Osteoblast (primary cell): Measurements from ENCODE around the gene EHD4. TPM values are rescaled to one million over a fixed set of nuclear protein-coding genes. Genes with fewer than 3 reads are reported as not detected.

ENCODE experiments used
- DNase-seq: peaks from one replicate; pipeline ENCODE4 v3.0.0; 2011; ENCODE audit warnings: low spot score, mixed read lengths; ENCODE audit not compliant: insufficient read length; ENCODE audit errors: missing footprints
- H2AFZ ChIP-seq: 2 replicates; pipeline ENCODE4 v1.6.0; 2011; ENCODE audit warnings: mild to moderate bottlenecking, low read length
- H3K27ac ChIP-seq: 2 replicates; pipeline ENCODE4 v1.5.1; 2011; ENCODE audit warnings: mild to moderate bottlenecking, low read depth, low read length, moderate library complexity
- H3K27me3 ChIP-seq: 2 replicates; pipeline ENCODE4 v1.6.0; 2012; ENCODE audit warnings: mild to moderate bottlenecking, control low read depth, inconsistent platforms, low read length, moderate library complexity; ENCODE audit not compliant: insufficient read depth
- H3K36me3 ChIP-seq: 2 replicates; pipeline ENCODE4 v1.5.1; 2011; ENCODE audit warnings: mild to moderate bottlenecking, low read length, control low read depth, moderate library complexity; ENCODE audit not compliant: insufficient read depth
- H3K4me1 ChIP-seq: 2 replicates; pipeline ENCODE4 v1.5.1; 2011; ENCODE audit warnings: mild to moderate bottlenecking, low read length, control low read depth, moderate library complexity; ENCODE audit not compliant: insufficient read depth
- H3K4me2 ChIP-seq: 2 replicates; pipeline ENCODE4 v1.6.0; 2011; ENCODE audit warnings: mild to moderate bottlenecking, low read length; ENCODE audit not compliant: insufficient read depth
- H3K4me3 ChIP-seq: fragments of 200-600 bp; sonication (generic); 3 replicates; pipeline ENCODE4 v1.5.1; 2012; ENCODE audit warnings: mild to moderate bottlenecking, low read length, inconsistent platforms; ENCODE audit not compliant: insufficient read depth
- H3K79me2 ChIP-seq: 2 replicates; pipeline ENCODE4 v1.6.0; 2012; ENCODE audit warnings: mild to moderate bottlenecking, low read length, control low read depth, inconsistent platforms; ENCODE audit not compliant: insufficient read depth
- H3K9me3 ChIP-seq: 2 replicates; pipeline ENCODE4 v1.5.1; 2011; ENCODE audit warnings: low read depth, low read length, control low read depth
- H4K20me1 ChIP-seq: 2 replicates; pipeline ENCODE4 v1.6.0; 2012; ENCODE audit warnings: mild to moderate bottlenecking, low read length, control low read depth; ENCODE audit not compliant: insufficient read depth
- total RNA-seq: library from RNA; depleted of rRNA; stranded (reverse); fragments of >200 nt; gene quantifications from 2 replicates; pipeline ENCODE4 v1.2.3, GENCODE V29; 2012
- TF ChIP-seq, protein P1 (sequence below): IDR thresholded peaks from 2 replicates; pipeline ENCODE4 v1.5.1; 2011; ENCODE audit warnings: mild to moderate bottlenecking, low read depth, low read length, moderate library complexity; ENCODE audit errors: extremely low read depth

EHD4 gene
- total RNA-seq, 1 donor: 15.9 TPM

DNA sequence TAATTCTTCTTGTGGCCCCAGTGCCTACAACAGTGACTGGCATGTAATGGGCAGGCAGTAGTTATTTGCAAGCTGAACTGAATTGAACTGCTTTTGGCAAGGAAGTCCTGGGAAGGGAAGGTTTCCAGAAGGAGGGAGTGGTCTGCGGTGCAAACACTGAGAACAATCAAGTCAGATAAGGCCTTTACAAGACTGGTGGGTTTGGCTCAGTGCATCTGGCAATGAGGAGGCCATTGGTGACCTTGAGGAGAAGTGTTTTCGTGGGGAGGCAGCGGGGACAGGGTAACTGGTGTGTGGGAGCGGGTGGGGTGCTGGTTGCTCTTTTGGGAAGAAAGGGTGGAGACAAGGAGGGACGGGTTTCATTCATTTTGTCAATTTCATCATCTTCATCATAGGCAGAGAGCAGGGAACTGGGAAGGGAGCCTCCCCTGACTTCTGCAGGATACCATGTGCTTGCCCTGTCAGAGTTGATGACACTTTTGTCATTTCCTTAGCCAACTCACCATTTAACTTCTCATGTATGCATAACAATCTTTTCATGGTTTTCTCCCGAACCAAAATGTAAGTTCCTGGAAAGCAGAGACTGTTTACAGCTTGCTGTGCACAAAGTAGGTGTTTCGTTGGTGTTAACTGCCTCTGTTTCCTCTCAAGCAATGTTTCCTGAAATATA lies 8.4 kb upstream of the EHD4 start:
- no peak overlapping the region for H3K4me3 ChIP-seq
- peaks cover 6% of the 10 kb centered on the region for H3K4me1 ChIP-seq
- no peaks in the 10 kb centered on the region for H3K79me2 ChIP-seq
- no peak overlapping the region for H3K27ac ChIP-seq
- no peaks in the 10 kb centered on the region for H3K9me3 ChIP-seq
- H3K4me2 ChIP-seq: peak overlapping the region; percentile 65
- peaks cover 17% of the 10 kb centered on the region for H3K27me3 ChIP-seq
- H2AFZ ChIP-seq: peak overlapping the region; percentile 48
- TF ChIP-seq, protein P1, sequence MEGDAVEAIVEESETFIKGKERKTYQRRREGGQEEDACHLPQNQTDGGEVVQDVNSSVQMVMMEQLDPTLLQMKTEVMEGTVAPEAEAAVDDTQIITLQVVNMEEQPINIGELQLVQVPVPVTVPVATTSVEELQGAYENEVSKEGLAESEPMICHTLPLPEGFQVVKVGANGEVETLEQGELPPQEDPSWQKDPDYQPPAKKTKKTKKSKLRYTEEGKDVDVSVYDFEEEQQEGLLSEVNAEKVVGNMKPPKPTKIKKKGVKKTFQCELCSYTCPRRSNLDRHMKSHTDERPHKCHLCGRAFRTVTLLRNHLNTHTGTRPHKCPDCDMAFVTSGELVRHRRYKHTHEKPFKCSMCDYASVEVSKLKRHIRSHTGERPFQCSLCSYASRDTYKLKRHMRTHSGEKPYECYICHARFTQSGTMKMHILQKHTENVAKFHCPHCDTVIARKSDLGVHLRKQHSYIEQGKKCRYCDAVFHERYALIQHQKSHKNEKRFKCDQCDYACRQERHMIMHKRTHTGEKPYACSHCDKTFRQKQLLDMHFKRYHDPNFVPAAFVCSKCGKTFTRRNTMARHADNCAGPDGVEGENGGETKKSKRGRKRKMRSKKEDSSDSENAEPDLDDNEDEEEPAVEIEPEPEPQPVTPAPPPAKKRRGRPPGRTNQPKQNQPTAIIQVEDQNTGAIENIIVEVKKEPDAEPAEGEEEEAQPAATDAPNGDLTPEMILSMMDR: no peak
- no peaks in the 10 kb centered on the region for H4K20me1 ChIP-seq
- peak; percentile 14 for DNase-seq
- no peaks in the 10 kb centered on the region for H3K36me3 ChIP-seq

DNA sequence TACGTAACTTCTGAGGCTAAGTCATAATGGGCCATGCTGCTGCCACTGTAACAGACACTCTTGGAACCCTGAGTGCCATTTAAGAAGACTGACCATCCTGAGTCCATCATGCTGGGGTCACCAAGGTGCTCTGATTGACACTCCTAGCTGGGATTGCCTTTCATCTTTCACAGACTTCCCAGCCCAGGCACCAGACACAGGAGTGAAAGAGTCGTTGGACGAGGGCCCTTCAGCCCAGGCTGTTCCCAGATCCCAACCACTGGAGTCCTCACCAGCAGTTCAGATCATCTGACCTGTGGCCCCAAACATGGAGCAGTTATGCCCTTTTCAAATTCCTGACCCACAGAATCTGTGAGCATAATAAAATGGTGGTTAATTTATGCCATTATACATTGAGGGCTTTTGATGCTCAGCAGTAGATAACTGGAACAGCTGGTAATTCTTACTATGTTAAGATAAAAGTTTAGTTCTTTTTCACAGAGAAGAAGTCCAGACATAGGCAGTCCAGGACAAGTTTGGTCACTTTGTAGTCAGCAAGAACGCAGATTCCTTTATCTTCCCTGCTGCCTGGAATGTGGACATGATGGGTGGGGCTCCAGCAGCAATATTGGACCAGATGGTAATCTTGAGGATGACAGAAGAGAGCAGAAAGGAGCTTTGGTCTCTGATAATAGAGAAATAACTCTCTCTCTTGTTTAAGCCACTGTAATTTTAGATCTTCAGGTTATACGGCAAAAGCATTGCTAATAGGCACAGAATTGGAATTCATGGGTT lies 7.3 kb upstream of the EHD4 start:
- TF ChIP-seq, protein P1: no peak
- no peak overlapping the region for H3K4me3 ChIP-seq
- no peaks in the 10 kb centered on the region for H3K36me3 ChIP-seq
- no peak overlapping the region for H2AFZ ChIP-seq
- H3K79me2 ChIP-seq: no peaks in the 10 kb centered on the region
- no peaks in the 10 kb centered on the region for H3K9me3 ChIP-seq
- peaks cover 6% of the 10 kb centered on the region for H3K4me1 ChIP-seq
- H3K27ac ChIP-seq: no peak overlapping the region
- no peaks in the 10 kb centered on the region for H4K20me1 ChIP-seq
- no peak overlapping the region for H3K4me2 ChIP-seq
- DNase-seq: peak; percentile 27
- peaks cover 19% of the 10 kb centered on the region for H3K27me3 ChIP-seq

DNA sequence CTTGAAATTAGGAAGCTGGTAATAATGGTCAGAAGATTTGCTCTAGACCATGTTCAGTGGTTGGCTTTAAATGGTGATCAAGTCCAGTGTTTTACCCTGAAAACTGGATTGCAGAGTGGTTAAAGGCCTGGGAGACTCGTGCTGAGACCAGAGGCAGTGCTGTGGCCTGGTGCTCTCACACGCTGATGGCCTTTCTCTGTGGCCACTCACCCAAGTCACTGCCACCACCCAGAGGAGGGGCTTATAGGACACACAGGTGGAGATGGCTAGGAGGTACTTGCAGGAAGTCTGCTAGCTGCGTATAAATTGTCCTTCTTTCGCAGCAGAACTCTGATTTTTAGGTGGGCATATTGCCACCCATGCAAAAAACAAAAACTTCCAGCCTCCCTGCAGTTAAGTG lies 6.2 kb upstream of the EHD4 start:
- Histone ChIP-seq H3K4me2 (no peak overlapping the region), H3K79me2 (no peaks in the 10 kb centered on the region), H3K36me3 (no peaks in the 10 kb centered on the region), H2AFZ (no peak overlapping the region), H3K27ac (no peak overlapping the region), H3K4me3 (no peak overlapping the region), H4K20me1 (no peaks in the 10 kb centered on the region), H3K4me1 (peaks cover 6% of the 10 kb centered on the region), H3K27me3 (peaks cover 20% of the 10 kb centered on the region), H3K9me3 (no peaks in the 10 kb centered on the region)
- no peak for DNase-seq
- TF ChIP-seq, protein P1: no peak

DNA sequence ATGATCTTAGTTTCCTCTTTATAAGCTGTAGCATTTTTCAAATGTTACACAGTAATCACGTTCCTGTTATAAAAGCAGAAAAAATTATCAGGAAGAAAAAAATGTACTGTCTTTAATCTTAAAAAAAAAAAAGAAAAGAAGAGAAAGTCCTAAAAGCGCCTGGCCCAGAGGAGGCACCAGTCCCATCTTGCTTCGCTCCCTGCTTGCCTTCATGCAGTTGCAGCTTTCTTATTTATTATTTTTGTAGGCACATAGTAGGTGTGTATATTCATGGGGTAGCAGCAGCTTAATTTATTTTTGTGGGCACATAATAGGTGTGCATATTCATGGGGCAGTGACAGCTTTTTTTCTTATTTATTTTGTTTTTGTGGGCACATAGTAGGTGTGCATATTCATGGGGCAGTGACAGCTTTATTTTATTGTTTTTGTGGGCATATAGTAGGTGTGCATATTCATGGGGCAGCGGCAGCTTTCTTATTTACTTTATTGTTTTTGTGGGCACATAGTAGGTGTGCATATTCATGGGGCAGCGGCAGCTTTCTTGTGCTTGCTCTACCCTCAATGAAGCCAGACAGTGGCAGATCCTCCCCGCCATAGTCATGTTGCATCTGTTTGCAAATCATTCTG lies 5.5 kb upstream of the EHD4 start:
- Histone ChIP-seq H3K4me2 (no peak overlapping the region), H3K4me3 (no peak overlapping the region), H2AFZ (no peak overlapping the region), H3K9me3 (no peaks in the 10 kb centered on the region), H3K27me3 (peaks cover 20% of the 10 kb centered on the region), H4K20me1 (no peaks in the 10 kb centered on the region), H3K79me2 (no peaks in the 10 kb centered on the region), H3K4me1 (peaks cover 9% of the 10 kb centered on the region), H3K36me3 (no peaks in the 10 kb centered on the region), H3K27ac (no peak overlapping the region)
- TF ChIP-seq, protein P1: no peak
- peak; percentile 26 for DNase-seq
